OCI-LY1 (cell line): ENCODE data around the gene MAGI2.

Experiments
- H2AFZ ChIP-seq: fragments of 200-600 bp; sonication (generic), shearing (Covaris generic); 2 replicates; pipeline ENCODE4 v1.6.0; 2014; ENCODE audit warnings: antibody characterized with exemption, mild to moderate bottlenecking, low read length
- H3F3A ChIP-seq: fragments of 200-600 bp; sonication (generic), shearing (Covaris generic); 2 replicates; pipeline ENCODE4 v1.6.0; 2014; ENCODE audit warnings: mild to moderate bottlenecking, antibody characterized with exemption, low read length, moderate library complexity; ENCODE audit not compliant: insufficient read depth
- H3K27ac ChIP-seq: fragments of 200-600 bp; sonication (generic); 2 replicates; pipeline ENCODE4 v1.5.1; 2014; ENCODE audit warnings: low read length, mixed run types, mild to moderate bottlenecking, low read depth; ENCODE audit not compliant: poor library complexity, severe bottlenecking
- H3K27me3 ChIP-seq: fragments of 200-600 bp; sonication (generic); 2 replicates; pipeline ENCODE4 v1.6.0; 2014; ENCODE audit warnings: antibody characterized with exemption, mild to moderate bottlenecking, low read length, moderate library complexity; ENCODE audit not compliant: insufficient read depth
- H3K36me3 ChIP-seq: fragments of 200-600 bp; sonication (generic); 2 replicates; pipeline ENCODE4 v1.6.1; 2014; ENCODE audit warnings: mild to moderate bottlenecking, antibody characterized with exemption, low read length, moderate library complexity, mixed read lengths; ENCODE audit not compliant: insufficient read depth
- H3K4me1 ChIP-seq: fragments of 200-600 bp; sonication (generic); 2 replicates; pipeline ENCODE4 v1.5.1; 2014; ENCODE audit warnings: mild to moderate bottlenecking, low read length, moderate library complexity; ENCODE audit not compliant: insufficient read depth, severe bottlenecking
- H3K4me2 ChIP-seq: fragments of 200-600 bp; sonication (generic), shearing (Covaris generic); 2 replicates; pipeline ENCODE4 v1.6.1; 2014; ENCODE audit warnings: low read length
- H3K4me3 ChIP-seq: fragments of 200-600 bp; sonication (generic); 2 replicates; pipeline ENCODE4 v1.5.1; 2014; ENCODE audit warnings: low read length, low read depth, mild to moderate bottlenecking, mixed read lengths; ENCODE audit not compliant: poor library complexity, severe bottlenecking
- H3K79me2 ChIP-seq: fragments of 200-600 bp; shearing (Covaris generic); 2 replicates; pipeline ENCODE4 v1.6.1; 2016; ENCODE audit warnings: mixed run types, low read length, mixed read lengths; ENCODE audit not compliant: insufficient read depth
- H3K9ac ChIP-seq: fragments of 200-600 bp; sonication (generic), shearing (Covaris generic); 2 replicates; pipeline ENCODE4 v1.6.1; 2014; ENCODE audit warnings: mild to moderate bottlenecking, low read length, mixed read lengths
- H3K9me2 ChIP-seq: fragments of 200-600 bp; sonication (generic), shearing (Covaris generic); 2 replicates; pipeline ENCODE4 v1.6.1; 2014; ENCODE audit warnings: low read depth, mild to moderate bottlenecking, low read length, mixed read lengths
- H3K9me3 ChIP-seq: fragments of 200-600 bp; shearing (Covaris generic); 2 replicates; pipeline ENCODE4 v1.6.1; 2014; ENCODE audit warnings: low read length, mixed read lengths
- H4K20me1 ChIP-seq: fragments of 200-600 bp; sonication (generic), shearing (Covaris generic); 2 replicates; pipeline ENCODE4 v1.6.0; 2016; ENCODE audit warnings: mild to moderate bottlenecking, low read length; ENCODE audit not compliant: insufficient read depth
- CTCF ChIP-seq: fragments of 200-600 bp; sonication (generic), shearing (Covaris generic); IDR thresholded peaks from 2 replicates; pipeline ENCODE4 v1.5.1; 2017; ENCODE audit warnings: mild to moderate bottlenecking, antibody characterized with exemption, low read length, moderate library complexity, mixed read lengths
- EZH2 ChIP-seq: fragments of 200-600 bp; sonication (generic), shearing (Covaris generic); IDR thresholded peaks from 2 replicates; pipeline ENCODE4 v1.8.0; 2017; ENCODE audit warnings: borderline replicate concordance, mixed run types, mild to moderate bottlenecking, antibody characterized with exemption, low read length, moderate library complexity, mixed read lengths

Gene MAGI2

GRCh38 chr7:78993341-78993740 lies 460.1 kb downstream of the MAGI2 start:
- Histone ChIP-seq H3K4me2 (no peak overlapping the region), H3K9ac (no peak overlapping the region), H3K9me2 (no peaks in the 10 kb centered on the region), H2AFZ (no peak overlapping the region), H3K79me2 (no peaks in the 10 kb centered on the region), H3F3A (no peaks in the 10 kb centered on the region), H3K4me1 (no peaks in the 10 kb centered on the region), H3K9me3 (no peaks in the 10 kb centered on the region), H3K27me3 (no peaks in the 10 kb centered on the region), H3K36me3 (no peaks in the 10 kb centered on the region), H3K4me3 (no peak overlapping the region), H3K27ac (no peak overlapping the region), H4K20me1 (no peaks in the 10 kb centered on the region)
- no peak for TF ChIP-seq EZH2

DNA sequence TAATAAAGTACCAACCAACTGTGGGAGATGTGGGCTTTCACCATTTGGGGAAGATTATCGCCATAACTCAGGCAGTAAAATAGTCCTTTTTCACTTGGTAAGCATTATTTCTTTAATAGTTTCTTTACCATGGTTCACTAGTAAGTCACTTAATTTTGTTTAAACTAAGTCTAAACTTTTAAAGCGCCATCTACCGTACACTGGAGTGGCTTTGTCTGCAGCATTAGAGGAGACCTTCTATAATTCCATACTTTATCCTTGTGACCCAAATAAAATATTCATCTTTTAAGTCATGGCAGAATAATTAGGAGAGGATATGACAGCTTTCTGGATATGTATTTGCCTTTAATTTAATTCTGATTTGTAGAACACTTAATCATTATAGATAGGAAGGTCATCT lies 468.0 kb downstream of the MAGI2 start:
- no peaks in the 10 kb centered on the region for H3K9me3 ChIP-seq
- no peaks in the 10 kb centered on the region for H3F3A ChIP-seq
- no peak overlapping the region for H3K4me3 ChIP-seq
- H4K20me1 ChIP-seq = no peaks in the 10 kb centered on the region
- H3K79me2 ChIP-seq = no peaks in the 10 kb centered on the region
- no peak overlapping the region for H3K27ac ChIP-seq
- TF ChIP-seq EZH2 (no peak), CTCF (peak; percentile 40; the same call in 1 of the 2 replicates)
- H3K4me1 ChIP-seq = no peaks in the 10 kb centered on the region
- H3K27me3 ChIP-seq = no peaks in the 10 kb centered on the region
- no peak overlapping the region for H2AFZ ChIP-seq
- no peak overlapping the region for H3K4me2 ChIP-seq
- no peak overlapping the region for H3K9ac ChIP-seq
- H3K36me3 ChIP-seq = no peaks in the 10 kb centered on the region
- H3K9me2 ChIP-seq = no peaks in the 10 kb centered on the region

DNA sequence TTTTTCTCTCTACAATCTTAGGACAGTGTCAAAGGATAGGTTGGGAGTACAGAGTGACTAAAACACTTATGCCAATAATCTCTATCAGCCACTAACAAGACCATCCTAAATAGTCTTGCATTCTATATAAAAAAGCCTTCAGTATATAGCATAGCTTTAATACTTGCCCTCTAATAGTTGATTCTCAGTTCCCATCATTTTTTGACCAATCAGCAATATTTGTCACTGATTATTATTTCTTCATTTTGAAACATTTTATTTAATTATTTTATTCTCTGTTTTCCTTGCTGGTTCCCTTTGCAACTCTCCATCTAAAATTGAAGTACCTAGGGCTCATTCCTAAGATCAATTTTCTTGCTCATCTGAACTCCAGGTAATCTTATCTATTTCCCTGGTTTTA lies 470.0 kb downstream of the MAGI2 start:
- Histone ChIP-seq H3K36me3 (no peaks in the 10 kb centered on the region), H3K9me3 (no peaks in the 10 kb centered on the region), H3K9ac (no peak overlapping the region), H3K79me2 (no peaks in the 10 kb centered on the region), H3F3A (no peaks in the 10 kb centered on the region), H3K9me2 (no peaks in the 10 kb centered on the region), H4K20me1 (no peaks in the 10 kb centered on the region), H3K4me3 (no peak overlapping the region), H3K27ac (no peak overlapping the region), H2AFZ (no peak overlapping the region), H3K27me3 (no peaks in the 10 kb centered on the region), H3K4me1 (no peaks in the 10 kb centered on the region), H3K4me2 (no peak overlapping the region)
- TF ChIP-seq CTCF (no peak), EZH2 (no peak)

GRCh38 chr7:78970440-78970916 lies 483.0 kb downstream of the MAGI2 start:
- Histone ChIP-seq H3K9me3 (no peaks in the 10 kb centered on the region), H3K27ac (no peak overlapping the region), H3K9ac (no peak overlapping the region), H2AFZ (no peak overlapping the region), H3K9me2 (no peaks in the 10 kb centered on the region), H4K20me1 (no peaks in the 10 kb centered on the region), H3K79me2 (no peaks in the 10 kb centered on the region), H3K27me3 (no peaks in the 10 kb centered on the region), H3K4me2 (no peak overlapping the region), H3K4me1 (no peaks in the 10 kb centered on the region), H3K36me3 (no peaks in the 10 kb centered on the region), H3F3A (no peaks in the 10 kb centered on the region), H3K4me3 (no peak overlapping the region)
- TF ChIP-seq EZH2 = no peak
- TF ChIP-seq CTCF = no peak
